Peyer's patch (tissue), 4 donors: ENCODE results near the gene DNAJB6. TPM values are rescaled to one million over a fixed set of nuclear protein-coding genes. Genes with fewer than 3 reads are reported as not detected.
A peak's percentile ranks its signal among the peaks of the same experiment; 100 is the strongest.

Experiments used
- DNase-seq, 3 donors: peaks; one replicate each; pipeline ENCODE4 v3.0.0-alpha.2; 2017 to 2019
- H3K27ac ChIP-seq, 4 donors: fragments of 200-600 bp; sonication (generic); one replicate each; pipeline ENCODE4 v1.5.1; 2016 to 2019
- H3K27me3 ChIP-seq, 2 donors: fragments of 200-600 bp; sonication (generic); one replicate each; pipeline ENCODE4 v1.5.1; 2019
- H3K36me3 ChIP-seq, 3 donors: fragments of 200-600 bp; sonication (generic); one replicate each; pipeline ENCODE4 v1.5.1; 2016 to 2019
- H3K4me1 ChIP-seq, 4 donors: fragments of 200-600 bp; sonication (generic); one replicate each; pipeline ENCODE4 v1.5.1; 2016 to 2019
- H3K4me3 ChIP-seq, 4 donors: fragments of 200-600 bp; sonication (generic); 1 replicate in 3 of 4; 2 replicates in 1 of 4; pipeline ENCODE4 v1.5.1; 2016 to 2019; ENCODE audit warnings: mild to moderate bottlenecking in 1 of 4
- H3K9me3 ChIP-seq, 4 donors: fragments of 200-600 bp; sonication (generic); one replicate each; pipeline ENCODE4 v1.5.1; 2016 to 2019; ENCODE audit warnings: mild to moderate bottlenecking in 1 of 4
- POLR2A ChIP-seq, 2 donors: fragments of 450-650 bp; IDR thresholded peaks; one replicate each; pipeline ENCODE4 v1.5.1; 2017; ENCODE audit warnings: antibody characterized with exemption in 2 of 2, mild to moderate bottlenecking in 2 of 2, moderate library complexity in 2 of 2
- total RNA-seq, 4 donors: library from RNA; depleted of rRNA; stranded (reverse); fragments of >200 nt; gene quantifications; one replicate each; pipeline ENCODE4 v1.1.0, GENCODE V29; 2016
- TF ChIP-seq, protein P1 (sequence below), 6 experiments: fragments of 450-650 bp in 4 of 6; fragments of 200-600 bp in 2 of 6; sonication (generic) in 1 of 6; IDR thresholded peaks; one replicate each; pipeline ENCODE4 v1.5.1; 2017 to 2019; ENCODE audit warnings: antibody characterized with exemption in 6 of 6, mild to moderate bottlenecking in 3 of 6, moderate library complexity in 1 of 6

Gene DNAJB6
- total RNA-seq, 4 donors from 2014 or later: 47.1 to 129 (median 61.3) TPM

DNA sequence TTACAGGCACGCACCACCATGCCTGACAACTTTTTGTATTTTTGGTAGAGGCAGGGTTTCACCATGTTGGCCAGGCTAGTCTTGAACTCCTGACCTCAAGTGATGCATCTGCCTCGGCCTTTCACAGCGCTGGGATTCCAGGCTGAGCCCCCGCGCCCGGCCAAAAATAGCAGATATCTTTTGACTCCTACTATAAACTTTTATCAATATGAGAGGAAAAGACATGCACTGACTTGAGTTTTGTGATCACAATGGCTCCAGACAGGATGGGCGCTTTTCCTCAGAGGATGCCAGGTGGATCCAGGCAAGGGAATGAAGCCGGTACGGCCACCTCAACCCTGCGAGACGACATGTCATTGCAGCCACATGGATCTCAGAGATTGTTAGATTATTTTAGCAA lies 123.9 kb downstream of the DNAJB6 start:
- Histone ChIP-seq H3K9me3 (no peaks in the 10 kb centered on the region), H3K4me1 (no peaks in the 10 kb centered on the region), H3K4me3 (no peak overlapping the region), H3K36me3 (no peaks in the 10 kb centered on the region), H3K27me3 (no peaks in the 10 kb centered on the region), H3K27ac (no peak overlapping the region)
- DNase-seq: peak in 2 of 3 donors; percentile 10 to 15
- TF ChIP-seq, protein P1, sequence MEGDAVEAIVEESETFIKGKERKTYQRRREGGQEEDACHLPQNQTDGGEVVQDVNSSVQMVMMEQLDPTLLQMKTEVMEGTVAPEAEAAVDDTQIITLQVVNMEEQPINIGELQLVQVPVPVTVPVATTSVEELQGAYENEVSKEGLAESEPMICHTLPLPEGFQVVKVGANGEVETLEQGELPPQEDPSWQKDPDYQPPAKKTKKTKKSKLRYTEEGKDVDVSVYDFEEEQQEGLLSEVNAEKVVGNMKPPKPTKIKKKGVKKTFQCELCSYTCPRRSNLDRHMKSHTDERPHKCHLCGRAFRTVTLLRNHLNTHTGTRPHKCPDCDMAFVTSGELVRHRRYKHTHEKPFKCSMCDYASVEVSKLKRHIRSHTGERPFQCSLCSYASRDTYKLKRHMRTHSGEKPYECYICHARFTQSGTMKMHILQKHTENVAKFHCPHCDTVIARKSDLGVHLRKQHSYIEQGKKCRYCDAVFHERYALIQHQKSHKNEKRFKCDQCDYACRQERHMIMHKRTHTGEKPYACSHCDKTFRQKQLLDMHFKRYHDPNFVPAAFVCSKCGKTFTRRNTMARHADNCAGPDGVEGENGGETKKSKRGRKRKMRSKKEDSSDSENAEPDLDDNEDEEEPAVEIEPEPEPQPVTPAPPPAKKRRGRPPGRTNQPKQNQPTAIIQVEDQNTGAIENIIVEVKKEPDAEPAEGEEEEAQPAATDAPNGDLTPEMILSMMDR (IDR thresholded peaks at IDR 0.05): no peak
- TF ChIP-seq POLR2A (IDR thresholded peaks at IDR 0.05): no peak

DNA sequence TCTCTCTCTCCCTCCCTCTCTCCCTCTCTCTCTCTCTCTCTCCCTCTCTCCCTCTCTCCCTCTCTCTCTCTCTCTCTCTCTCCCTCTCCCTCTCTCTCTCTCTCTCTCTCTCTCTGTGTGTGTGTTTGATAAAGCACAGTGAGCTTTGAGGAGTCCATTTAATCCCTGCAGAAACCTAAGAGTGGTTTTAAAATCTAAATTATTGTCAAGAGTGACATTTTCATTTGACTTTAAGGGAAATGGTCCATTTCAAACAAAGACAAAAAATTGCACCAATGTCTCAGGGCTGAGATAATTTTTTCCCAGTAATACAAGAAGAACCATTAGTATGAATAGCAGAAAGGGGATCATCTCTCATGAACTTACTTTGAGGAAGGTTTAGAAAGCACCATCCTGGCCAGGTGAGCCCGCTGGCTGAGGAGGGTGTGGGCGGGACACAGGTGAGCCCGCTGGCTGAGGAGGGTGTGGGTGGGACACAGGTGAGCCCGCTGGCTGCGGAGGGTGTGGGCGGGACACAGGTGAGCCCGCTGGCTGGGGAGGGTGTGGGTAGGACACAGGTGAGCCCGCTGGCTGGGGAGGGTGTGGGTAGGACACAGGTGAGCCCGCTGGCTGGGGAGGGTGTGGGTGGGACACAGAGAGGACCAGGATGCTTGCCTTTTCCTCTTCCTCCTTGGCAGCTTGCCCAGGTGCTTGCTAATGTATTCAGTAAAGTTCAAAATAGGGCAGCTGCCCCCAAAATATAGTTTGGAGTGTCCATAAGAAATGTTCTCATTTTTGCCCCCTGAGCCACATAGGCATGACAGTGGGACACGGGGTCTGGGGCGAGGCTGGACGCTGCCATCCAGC lies 125.0 kb downstream of the DNAJB6 start:
- peak in 2 of 3 donors; percentile 31 to 41 for DNase-seq
- Histone ChIP-seq H3K36me3 (no peaks in the 10 kb centered on the region), H3K27ac (no peak overlapping the region), H3K4me1 (no peaks in the 10 kb centered on the region), H3K9me3 (no peaks in the 10 kb centered on the region), H3K4me3 (no peak overlapping the region), H3K27me3 (no peaks in the 10 kb centered on the region)
- TF ChIP-seq POLR2A (IDR thresholded peaks at IDR 0.05): no peak
- TF ChIP-seq, protein P1 (IDR thresholded peaks at IDR 0.05): no peak

DNA sequence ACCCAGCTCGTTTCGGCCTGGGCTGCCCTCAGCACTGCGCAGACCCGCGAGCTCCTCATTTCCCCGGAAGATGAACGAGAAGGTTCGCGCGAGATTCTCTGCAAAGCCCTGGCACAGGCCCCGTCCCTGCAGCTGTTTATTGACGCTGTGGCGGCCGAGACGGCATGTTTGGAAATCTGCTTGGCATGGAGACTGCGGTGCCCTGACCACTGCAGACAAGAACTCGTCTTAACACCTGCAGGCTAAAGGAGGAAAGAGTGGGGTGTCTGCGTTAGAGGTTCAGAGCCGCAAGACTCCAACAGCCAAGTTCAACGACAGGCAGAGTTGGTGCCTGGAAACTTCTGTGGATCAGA lies 125.6 kb downstream of the DNAJB6 start:
- Histone ChIP-seq H3K27ac (no peak overlapping the region), H3K4me3 (no peak overlapping the region), H3K4me1 (no peaks in the 10 kb centered on the region), H3K9me3 (no peaks in the 10 kb centered on the region), H3K36me3 (no peaks in the 10 kb centered on the region), H3K27me3 (no peaks in the 10 kb centered on the region)
- no peak for TF ChIP-seq POLR2A (IDR thresholded peaks at IDR 0.05)
- TF ChIP-seq, protein P1 (IDR thresholded peaks at IDR 0.05): no peak
- DNase-seq: peak in 2 of 3 donors; percentile 30 to 36

DNA sequence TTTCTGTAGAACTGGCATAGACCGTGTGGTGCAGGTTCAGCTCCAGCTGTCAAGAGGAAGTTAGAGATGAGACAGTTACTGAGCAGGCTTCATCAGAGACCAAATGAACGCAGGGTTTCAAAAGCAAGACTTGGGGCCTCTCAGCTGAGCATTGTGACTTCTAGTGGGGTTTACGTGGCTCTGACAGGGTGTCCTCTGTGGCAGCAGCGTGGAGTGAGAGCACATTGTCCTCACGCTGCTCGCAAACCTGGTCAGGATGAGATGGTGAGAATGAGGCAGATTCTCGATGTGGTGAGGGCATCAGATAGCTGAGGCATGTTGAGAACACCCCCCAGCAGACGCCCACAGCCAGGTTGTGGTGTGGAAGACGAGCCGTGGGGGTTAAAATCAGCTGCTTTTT lies 126.0 kb downstream of the DNAJB6 start:
- TF ChIP-seq, protein P1 (IDR thresholded peaks at IDR 0.05): no peak
- no peak for TF ChIP-seq POLR2A (IDR thresholded peaks at IDR 0.05)
- H3K4me3 ChIP-seq: no peak overlapping the region
- no peaks in the 10 kb centered on the region for H3K4me1 ChIP-seq
- H3K36me3 ChIP-seq: no peaks in the 10 kb centered on the region
- H3K27me3 ChIP-seq: no peaks in the 10 kb centered on the region
- no peaks in the 10 kb centered on the region for H3K9me3 ChIP-seq
- no peak overlapping the region for H3K27ac ChIP-seq
- peak in 2 of 3 donors; percentile 13 to 29 for DNase-seq

DNA sequence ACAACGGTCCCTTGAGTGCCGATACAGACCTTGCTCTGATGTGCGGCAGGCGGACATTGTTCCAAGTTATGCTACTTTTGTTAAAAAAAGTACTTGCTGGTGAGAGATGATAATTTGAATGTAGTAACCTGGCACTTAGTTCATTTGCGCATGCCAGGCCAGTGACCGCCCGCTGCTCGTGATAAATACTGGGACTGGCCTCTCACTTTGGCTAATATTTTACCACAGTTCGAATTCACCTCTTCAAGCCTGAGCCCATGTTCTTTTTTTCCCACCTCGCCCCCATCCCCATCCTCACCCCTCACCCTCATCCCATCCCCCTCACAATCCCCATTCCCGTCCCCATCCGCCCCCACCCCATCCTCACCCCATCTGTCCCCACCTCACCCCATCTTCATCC lies 126.4 kb downstream of the DNAJB6 start:
- TF ChIP-seq, protein P1 (IDR thresholded peaks at IDR 0.05): no peak
- TF ChIP-seq POLR2A (IDR thresholded peaks at IDR 0.05): no peak
- no peaks in the 10 kb centered on the region for H3K4me1 ChIP-seq
- DNase-seq: no peak
- H3K9me3 ChIP-seq: no peaks in the 10 kb centered on the region
- H3K27me3 ChIP-seq: no peaks in the 10 kb centered on the region
- H3K27ac ChIP-seq: no peak overlapping the region
- H3K36me3 ChIP-seq: no peaks in the 10 kb centered on the region
- no peak overlapping the region for H3K4me3 ChIP-seq
